ENCODE measurements around the gene SAMD4B. TPM values are rescaled to one million over a fixed set of nuclear protein-coding genes. Genes with fewer than 3 reads are reported as not detected.
"Not testable (repeated sequence)": the region's sequence is repeated elsewhere in the genome, so short reads cannot be mapped to it uniquely, and the experiment has no call there.

The SAMD4B gene
- total RNA-seq (2014; rRNA removed; shearing (Covaris generic)): 55.0 and 57.4 TPM in 2 replicates

GRCh38 chr19:39341719-39342604 lies at the start of gene SAMD4B:
SAMD4B (plus strand) TSS chr19:39342421; CDS start chr19:39356894, 14,473 bp downstream.
- DNase-seq (ENCODE audit: low read depth): peak; percentile 100

GRCh38 chr19:39293394-39293793 lies 48.8 kb upstream of the SAMD4B start:
- DNase-seq (ENCODE audit: low read depth): no peak

- peak; percentile 36 for DNase-seq (ENCODE audit: low read depth)
These were observed 46.1 kb upstream of the SAMD4B start, which contains the start of gene IFNL1 for GRCh38 chr19:39296055-39296645. IFNL1 (plus strand) TSS chr19:39296407; CDS start chr19:39296422, 15 bp downstream.

DNA sequence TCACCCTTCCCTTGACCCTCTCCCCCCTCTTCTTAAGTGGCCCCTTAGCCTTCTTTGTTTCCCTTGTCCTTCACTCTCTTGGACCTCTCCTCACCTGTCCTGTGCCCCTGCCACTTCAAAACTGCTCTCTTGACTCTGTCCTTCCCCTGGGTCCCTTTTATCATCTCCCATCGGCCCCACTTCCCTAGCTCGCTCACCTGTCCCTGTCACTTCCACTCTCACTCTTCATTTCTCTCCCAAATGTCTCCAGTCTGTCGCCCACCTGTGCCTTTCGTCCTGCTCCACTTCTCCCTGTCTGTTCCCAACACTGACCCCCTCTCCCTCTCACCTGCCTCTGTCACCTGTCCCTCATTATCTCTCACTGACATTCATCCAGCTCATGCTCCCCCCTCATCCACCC lies 45.3 kb upstream of the SAMD4B start:
- DNase-seq (ENCODE audit: low read depth): no peak

DNA sequence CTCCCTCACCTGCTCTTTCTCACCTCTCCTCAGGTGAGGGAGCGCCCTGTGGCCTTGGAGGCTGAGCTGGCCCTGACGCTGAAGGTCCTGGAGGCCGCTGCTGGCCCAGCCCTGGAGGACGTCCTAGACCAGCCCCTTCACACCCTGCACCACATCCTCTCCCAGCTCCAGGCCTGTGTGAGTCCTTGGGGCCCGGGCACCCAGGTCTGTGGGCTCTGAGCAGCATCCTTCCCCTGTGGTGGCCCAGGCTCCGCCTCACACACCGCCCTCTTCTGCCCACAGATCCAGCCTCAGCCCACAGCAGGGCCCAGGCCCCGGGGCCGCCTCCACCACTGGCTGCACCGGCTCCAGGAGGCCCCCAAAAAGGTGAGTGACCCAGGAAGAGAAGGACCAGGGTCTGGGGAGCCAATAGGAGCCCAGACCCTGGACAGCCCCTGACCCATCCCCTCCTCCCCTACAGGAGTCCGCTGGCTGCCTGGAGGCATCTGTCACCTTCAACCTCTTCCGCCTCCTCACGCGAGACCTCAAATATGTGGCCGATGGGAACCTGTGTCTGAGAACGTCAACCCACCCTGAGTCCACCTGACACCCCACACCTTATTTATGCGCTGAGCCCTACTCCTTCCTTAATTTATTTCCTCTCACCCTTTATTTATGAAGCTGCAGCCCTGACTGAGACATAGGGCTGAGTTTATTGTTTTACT lies 44.1 kb upstream of the SAMD4B start:
- no peak for DNase-seq (ENCODE audit: low read depth)

DNA sequence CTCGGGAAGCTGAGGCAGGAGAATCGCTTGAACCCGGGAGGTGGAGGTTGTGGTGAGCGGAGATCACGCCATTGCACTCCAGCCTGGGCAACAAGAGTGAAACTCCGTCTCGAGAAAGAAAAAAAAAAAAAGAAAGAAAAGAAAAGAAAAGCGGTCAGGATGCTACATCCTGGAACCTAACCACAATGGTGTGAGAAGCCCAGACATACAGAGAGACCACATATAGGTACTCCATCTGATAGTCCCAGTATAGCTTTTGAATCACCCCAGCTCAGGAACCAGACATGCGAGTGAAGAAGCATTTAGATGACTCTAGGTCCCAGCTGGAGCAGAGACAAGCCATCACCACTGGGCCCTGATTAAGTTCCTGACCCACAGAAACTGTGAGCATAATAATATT lies 42.8 kb upstream of the SAMD4B start:
- DNase-seq (ENCODE audit: low read depth): no peak

GRCh38 chr19:39299832-39300231 lies 42.4 kb upstream of the SAMD4B start:
- DNase-seq (ENCODE audit: low read depth): no peak

GRCh38 chr19:39301021-39301420 lies 41.2 kb upstream of the SAMD4B start:
- DNase-seq (ENCODE audit: low read depth): no peak

DNA sequence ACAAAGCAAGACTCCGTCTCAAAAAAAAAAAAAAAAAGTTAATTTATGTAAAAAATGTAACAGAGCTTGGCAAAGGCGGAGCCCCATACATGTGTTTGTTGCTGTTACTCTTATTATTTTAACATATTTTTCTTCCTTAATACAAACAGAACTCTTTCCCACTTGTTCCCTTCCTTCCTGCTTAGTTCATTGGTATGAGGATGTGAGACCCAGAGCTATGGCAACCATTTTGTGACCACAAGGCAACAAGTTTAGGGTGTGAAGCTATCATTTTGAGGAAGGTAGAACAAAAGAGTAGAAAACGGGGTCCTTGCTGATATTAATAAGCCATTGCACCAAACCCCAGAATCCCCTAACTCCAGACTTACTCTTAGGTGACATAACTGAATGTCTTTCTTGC lies 40.7 kb upstream of the SAMD4B start:
- DNase-seq (ENCODE audit: low read depth): no peak

- no peak for DNase-seq (ENCODE audit: low read depth)
These were observed 38.6 kb upstream of the SAMD4B start for GRCh38 chr19:39303373-39304184.

- no peak for DNase-seq (ENCODE audit: low read depth)
These were observed 38.1 kb upstream of the SAMD4B start for GRCh38 chr19:39304185-39304513.

DNA sequence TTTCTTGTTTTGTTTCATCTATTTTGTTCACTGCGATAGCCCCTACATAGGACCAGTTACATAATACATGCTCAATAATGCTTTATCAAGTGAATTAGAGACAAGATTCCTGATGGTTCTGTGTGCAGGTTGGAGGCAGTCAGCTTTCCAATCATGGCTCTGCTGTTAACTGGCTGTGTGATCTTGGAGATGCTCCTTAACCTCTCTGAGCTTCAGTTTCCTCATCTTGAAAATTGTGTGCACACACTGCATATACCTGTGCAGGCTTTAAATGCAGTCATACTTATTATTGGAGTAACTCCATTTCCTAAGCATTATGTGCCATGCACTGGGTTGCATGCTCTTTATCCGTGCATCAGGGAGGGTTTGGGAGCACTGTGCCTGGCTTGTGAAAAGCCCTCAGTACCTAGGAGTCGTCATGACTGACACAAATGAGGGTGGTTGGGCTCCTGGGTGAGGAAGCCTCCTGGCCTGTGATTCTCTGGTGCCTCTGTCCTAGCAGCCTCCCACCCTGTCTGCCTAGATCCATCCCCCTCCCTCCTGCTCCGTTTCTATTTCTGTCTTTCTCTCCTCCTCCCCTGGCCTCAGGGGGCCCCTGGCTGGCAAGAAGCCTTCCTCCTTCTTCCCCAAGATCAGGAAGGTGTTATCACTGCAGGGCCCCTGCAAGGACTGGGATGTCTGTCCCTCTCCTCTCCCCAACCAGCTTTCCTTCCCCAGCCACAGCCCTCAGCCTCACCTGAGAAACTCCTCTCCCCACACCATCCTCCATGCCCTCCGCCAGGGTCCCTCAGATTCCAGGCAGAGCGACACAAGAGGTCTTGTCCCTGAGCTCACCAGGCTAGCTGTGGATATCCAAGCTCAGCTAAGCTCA lies 37.3 kb upstream of the SAMD4B start:
- DNase-seq (ENCODE audit: low read depth): no peak

GRCh38 chr19:39306075-39306474 lies 36.1 kb upstream of the SAMD4B start:
- DNase-seq (ENCODE audit: low read depth): no peak

DNA sequence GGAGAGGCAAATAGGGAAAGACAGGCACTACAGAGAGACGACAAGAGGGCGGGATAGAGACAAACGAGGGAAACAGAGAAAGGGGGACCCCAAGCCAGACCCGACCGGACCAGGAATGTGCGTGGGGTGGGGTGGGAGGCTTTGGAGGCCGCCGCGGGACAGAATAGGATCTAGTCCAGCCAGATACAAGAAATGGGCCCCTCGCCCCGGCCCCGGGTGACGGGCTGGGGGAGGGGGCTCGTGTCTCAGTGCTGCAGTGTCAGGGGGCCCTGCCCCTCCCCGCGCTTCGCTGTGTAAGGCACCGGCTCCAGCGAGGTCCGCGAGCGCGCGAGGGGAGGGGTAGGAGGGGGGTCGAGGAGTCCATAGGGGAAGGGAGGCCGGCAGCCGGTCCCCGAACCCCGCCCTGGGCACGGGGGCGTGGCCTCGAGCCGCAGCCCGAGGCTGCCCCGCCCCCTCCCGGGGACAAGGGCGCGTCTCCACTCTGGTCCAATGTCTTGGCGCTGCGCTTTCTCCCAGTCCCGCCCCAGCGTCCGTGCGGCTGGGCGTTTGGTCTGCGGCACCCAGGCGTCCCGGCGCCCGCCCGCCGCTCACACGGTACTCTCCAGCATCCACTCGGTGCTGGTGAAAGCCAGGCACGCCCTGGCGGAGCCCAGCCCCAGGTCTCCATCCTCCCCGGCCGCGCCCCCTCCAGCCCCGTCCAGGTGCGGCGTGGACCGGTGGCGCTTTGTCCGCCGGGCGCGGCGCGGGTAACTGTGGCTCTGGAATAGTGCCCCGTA lies 35.0 kb upstream of the SAMD4B start:
- no peak for DNase-seq (ENCODE audit: low read depth)

- DNase-seq (ENCODE audit: low read depth): no peak
These were observed 34.2 kb upstream of the SAMD4B start for GRCh38 chr19:39307822-39308530.

DNA sequence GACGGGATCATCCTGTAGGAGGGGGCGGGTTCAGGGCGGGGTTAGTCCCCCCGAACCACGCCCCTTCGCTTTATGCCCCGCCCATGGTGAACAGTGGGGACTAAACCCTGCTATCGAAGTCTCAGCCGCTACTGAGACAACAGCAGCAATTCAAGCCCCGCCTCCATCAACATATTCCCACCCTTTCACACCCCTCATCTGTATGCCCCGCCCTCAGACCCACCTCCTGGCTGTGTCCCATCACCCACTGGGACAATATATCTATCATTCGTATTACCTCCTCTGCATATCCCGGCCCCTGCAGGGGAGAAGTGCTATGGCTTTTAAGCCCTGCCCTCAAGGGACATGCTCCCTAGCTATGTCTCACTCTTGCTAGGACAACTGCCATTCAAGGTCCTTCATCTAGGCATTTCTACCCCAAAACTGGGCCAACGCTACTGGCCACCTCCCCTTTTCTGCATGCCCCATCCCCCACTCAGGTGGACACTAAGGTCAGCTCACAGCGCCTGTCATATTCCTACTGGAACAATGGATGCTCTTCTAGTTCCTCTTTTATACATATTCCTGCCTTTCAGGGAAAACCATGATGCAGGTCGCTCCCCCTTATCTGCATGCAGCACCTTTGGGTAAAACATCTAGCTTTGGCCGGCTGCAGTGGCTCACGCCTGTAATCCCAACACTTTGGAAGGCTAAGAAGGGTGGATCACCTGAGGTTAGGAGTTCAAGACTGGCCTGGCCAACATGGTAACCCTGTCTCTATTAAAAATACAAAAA lies 33.5 kb upstream of the SAMD4B start:
- DNase-seq (ENCODE audit: low read depth): no peak

DNA sequence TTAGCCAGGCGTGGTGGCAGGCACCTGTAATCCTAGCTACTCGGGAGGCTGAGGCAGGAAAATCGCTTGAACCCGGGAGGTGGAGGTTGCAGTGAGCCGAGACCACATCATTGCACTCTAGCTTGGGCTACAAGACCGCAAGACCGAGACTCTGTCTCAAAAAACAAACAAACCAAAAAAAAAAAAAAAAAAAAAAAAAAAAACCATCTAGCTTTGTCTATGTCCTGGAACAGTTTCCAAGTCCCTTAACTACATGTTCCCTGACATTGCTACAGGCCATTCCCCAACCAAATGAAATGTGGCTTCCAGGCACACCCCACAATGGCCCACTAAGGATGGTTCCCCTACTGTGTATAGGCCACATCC lies 32.9 kb upstream of the SAMD4B start:
- not testable (repeated sequence) for DNase-seq (ENCODE audit: low read depth)

DNA sequence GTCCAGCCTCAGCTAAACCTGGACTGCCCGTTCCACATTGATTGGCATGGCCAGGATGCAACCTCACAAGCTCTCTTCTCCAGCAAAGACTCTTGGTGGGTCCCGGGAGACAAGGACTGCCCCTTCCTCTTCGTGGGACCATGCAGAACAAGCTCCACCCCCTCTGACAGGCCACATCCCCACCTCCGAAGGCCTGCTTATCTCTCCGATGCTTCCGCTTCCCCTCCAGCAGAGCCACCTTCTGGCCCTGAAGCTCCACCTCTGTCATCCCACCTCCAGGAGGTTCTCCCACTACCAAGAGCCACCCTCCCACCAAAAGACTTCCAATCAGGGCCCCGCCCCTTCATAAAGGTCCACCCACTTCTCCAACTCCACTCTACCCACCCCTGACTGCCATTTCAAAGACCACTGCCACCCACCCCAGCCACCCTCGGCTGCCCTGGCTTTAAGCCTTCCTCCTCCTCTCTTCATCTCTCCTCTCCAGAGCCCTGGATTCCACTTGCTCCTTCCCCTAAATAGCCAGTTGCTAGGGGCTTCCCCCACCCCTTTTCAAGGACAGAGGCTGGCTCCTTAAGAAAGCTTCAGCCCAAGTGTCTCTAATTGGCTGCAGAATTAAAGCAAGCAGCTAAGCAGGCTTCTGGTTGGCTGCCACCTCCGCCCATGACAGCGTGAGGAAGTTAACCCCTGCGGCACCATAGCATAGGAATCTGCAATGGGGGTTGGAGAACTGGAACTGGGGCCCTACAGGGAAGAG lies 31.5 kb upstream of the SAMD4B start:
- no peak for DNase-seq (ENCODE audit: low read depth)

All from Daoy (cell line).